GM18907 (cell line): Measurements from ENCODE around the gene AOAH.
"Not testable (repeated sequence)": the region's sequence is repeated elsewhere in the genome, so short reads cannot be mapped to it uniquely, and the experiment has no call there.

Experiments
- ATAC-seq: cut with Tn5 transposase; IDR thresholded peaks from one replicate; pipeline ENCODE4 v1.9.1; 2021; ENCODE audit warnings: mild to moderate bottlenecking, moderate library complexity; ENCODE audit not compliant: unreplicated experiment

The AOAH gene

GRCh38 chr7:36736899-36737211, 12.6 kb upstream of the AOAH start:
- ATAC-seq = peak; percentile 94

- ATAC-seq = peak; percentile 28
These were observed 12.0 kb upstream of the AOAH start for GRCh38 chr7:36736090-36736898.

- ATAC-seq = no peak
These were observed 10.9 kb upstream of the AOAH start for GRCh38 chr7:36735172-36735571.

GRCh38 chr7:36734731-36735130, 10.4 kb upstream of the AOAH start:
- no peak for ATAC-seq

- ATAC-seq = no peak
These were observed 9.1 kb upstream of the AOAH start for GRCh38 chr7:36733411-36733810.

- no peak for ATAC-seq
These were observed 8.5 kb upstream of the AOAH start for GRCh38 chr7:36732806-36733205.

- ATAC-seq = no peak
These were observed 5.8 kb upstream of the AOAH start for GRCh38 chr7:36730046-36730445.

GRCh38 chr7:36728143-36728542, 3.8 kb upstream of the AOAH start:
- ATAC-seq = no peak

GRCh38 chr7:36726806-36727503, 2.7 kb upstream of the AOAH start:
- ATAC-seq = no peak

GRCh38 chr7:36726311-36726710, 2.0 kb upstream of the AOAH start:
- ATAC-seq = no peak

- no peak for ATAC-seq
These were observed 702 bp upstream of the AOAH start for GRCh38 chr7:36724996-36725395.

- ATAC-seq = no peak
These were observed 1.0 kb downstream of the AOAH start for GRCh38 chr7:36723291-36723690.

- ATAC-seq = no peak
These were observed 5.1 kb downstream of the AOAH start for GRCh38 chr7:36719083-36719632.

GRCh38 chr7:36717586-36717985, 6.7 kb downstream of the AOAH start:
- ATAC-seq = no peak

GRCh38 chr7:36716802-36717201, 7.5 kb downstream of the AOAH start:
- not testable (repeated sequence) for ATAC-seq

GRCh38 chr7:36712015-36712414, 12.3 kb downstream of the AOAH start:
- no peak for ATAC-seq

GRCh38 chr7:36711256-36711655, 13.0 kb downstream of the AOAH start:
- no peak for ATAC-seq

- no peak for ATAC-seq
These were observed 14.0 kb downstream of the AOAH start for GRCh38 chr7:36710186-36710791.

GRCh38 chr7:36708767-36709166, 15.5 kb downstream of the AOAH start:
- ATAC-seq = no peak

- ATAC-seq = no peak
These were observed 16.4 kb downstream of the AOAH start for GRCh38 chr7:36707898-36708297.

- ATAC-seq = no peak
These were observed 16.8 kb downstream of the AOAH start for GRCh38 chr7:36707465-36707864.

- ATAC-seq = not testable (repeated sequence)
These were observed 20.4 kb downstream of the AOAH start for GRCh38 chr7:36703860-36704259.
